Sigmoid colon (tissue), 3 donors: ENCODE results near the gene OR6C2.
"Not testable (repeated sequence)": the region's sequence is repeated elsewhere in the genome, so short reads cannot be mapped to it uniquely, and the experiment has no call there.

Source experiments
- POLR2A ChIP-seq, 2 donors: fragments of 450-650 bp; IDR thresholded peaks; one replicate each; pipeline ENCODE4 v1.6.1; 2016; ENCODE audit warnings: antibody characterized with exemption in 2 of 2, mild to moderate bottlenecking in 2 of 2, moderate library complexity in 2 of 2
- TF ChIP-seq, protein P1 (sequence below), 4 experiments: fragments of 450-650 bp in 3 of 4; fragments of 200-600 bp in 1 of 4; IDR thresholded peaks; one replicate each; pipeline ENCODE4 v1.5.1; 2016 to 2019; ENCODE audit warnings: antibody characterized with exemption in 4 of 4, mild to moderate bottlenecking in 3 of 4, moderate library complexity in 2 of 4

DNA sequence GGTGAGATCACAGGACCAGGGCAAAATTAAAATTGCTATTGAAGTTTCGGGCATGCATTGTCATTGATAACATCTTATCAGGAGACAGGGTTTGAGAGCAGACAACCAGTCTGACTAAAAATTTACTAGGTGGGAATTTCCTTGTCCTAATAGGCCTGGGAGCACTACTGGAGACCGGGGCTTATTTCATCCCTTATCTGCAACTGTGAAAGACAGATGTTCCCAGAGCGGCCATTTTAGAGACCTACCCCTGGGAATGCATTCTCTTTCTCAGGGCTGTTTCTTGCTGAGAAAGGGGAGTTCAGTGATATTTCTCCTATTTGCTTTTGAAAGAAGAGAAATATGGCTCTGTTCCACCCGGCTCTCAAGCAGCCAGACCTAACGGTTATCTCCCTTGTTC is 2.6 kb upstream of the OR6C2 start:
- TF ChIP-seq, protein P1, sequence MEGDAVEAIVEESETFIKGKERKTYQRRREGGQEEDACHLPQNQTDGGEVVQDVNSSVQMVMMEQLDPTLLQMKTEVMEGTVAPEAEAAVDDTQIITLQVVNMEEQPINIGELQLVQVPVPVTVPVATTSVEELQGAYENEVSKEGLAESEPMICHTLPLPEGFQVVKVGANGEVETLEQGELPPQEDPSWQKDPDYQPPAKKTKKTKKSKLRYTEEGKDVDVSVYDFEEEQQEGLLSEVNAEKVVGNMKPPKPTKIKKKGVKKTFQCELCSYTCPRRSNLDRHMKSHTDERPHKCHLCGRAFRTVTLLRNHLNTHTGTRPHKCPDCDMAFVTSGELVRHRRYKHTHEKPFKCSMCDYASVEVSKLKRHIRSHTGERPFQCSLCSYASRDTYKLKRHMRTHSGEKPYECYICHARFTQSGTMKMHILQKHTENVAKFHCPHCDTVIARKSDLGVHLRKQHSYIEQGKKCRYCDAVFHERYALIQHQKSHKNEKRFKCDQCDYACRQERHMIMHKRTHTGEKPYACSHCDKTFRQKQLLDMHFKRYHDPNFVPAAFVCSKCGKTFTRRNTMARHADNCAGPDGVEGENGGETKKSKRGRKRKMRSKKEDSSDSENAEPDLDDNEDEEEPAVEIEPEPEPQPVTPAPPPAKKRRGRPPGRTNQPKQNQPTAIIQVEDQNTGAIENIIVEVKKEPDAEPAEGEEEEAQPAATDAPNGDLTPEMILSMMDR (IDR thresholded peaks at IDR 0.05), result not testable (repeated sequence)
- TF ChIP-seq POLR2A (IDR thresholded peaks at IDR 0.05), result not testable (repeated sequence)
